ENCODE results near the gene PAFAH2. TPM values are rescaled to one million over a fixed set of nuclear protein-coding genes. Genes with fewer than 3 reads are reported as not detected.
"Not testable (repeated sequence)": the region's sequence is repeated elsewhere in the genome, so short reads cannot be mapped to it uniquely, and the experiment has no call there.

Gene PAFAH2
- polyA plus RNA-seq, 1 experiment: 11.8 TPM

GRCh38 chr1:25945761-25946160, 52.1 kb downstream of the PAFAH2 start:
- H3K27ac ChIP-seq (ENCODE audit: low read depth, low read length): no peak overlapping the region
- peaks cover 13% of the 10 kb centered on the region for H3K9me3 ChIP-seq (ENCODE audit: control insufficient read depth, insufficient read depth, low read length)
- peaks cover 3% of the 10 kb centered on the region for H3K27me3 ChIP-seq (ENCODE audit: control insufficient read depth, insufficient read depth, low read length)
- DNase-seq (ENCODE audit: low read depth, low spot score): no peak
- ChIA-PET CTCF (no interaction called here), POLR2A (no interaction called here)
- no peak for TF ChIP-seq CTCF (IDR thresholded peaks at IDR 0.05; ENCODE audit: low read depth, low read length)
- H3K4me3 ChIP-seq (ENCODE audit: low read depth, low read length): no peak overlapping the region

GRCh38 chr1:25944986-25945385, 52.9 kb downstream of the PAFAH2 start:
- Histone ChIP-seq H3K27me3 (ENCODE audit: control insufficient read depth, insufficient read depth, low read length) (peaks cover 3% of the 10 kb centered on the region), H3K27ac (ENCODE audit: low read depth, low read length) (no peak overlapping the region), H3K9me3 (ENCODE audit: control insufficient read depth, insufficient read depth, low read length) (peaks cover 13% of the 10 kb centered on the region), H3K4me3 (ENCODE audit: low read depth, low read length) (no peak overlapping the region)
- no peak for TF ChIP-seq CTCF (IDR thresholded peaks at IDR 0.05; ENCODE audit: low read depth, low read length)
- ChIA-PET CTCF (interaction anchor here (0.7 to 1.2 kb wide), 4 partner anchors 42 to 53 kb away, joined by 3 to 5 read pairs (median 4); partner anchors contain the start of gene PAFAH2), POLR2A (no interaction called here)
- no peak for DNase-seq (ENCODE audit: low read depth, low spot score)

GRCh38 chr1:25943511-25943910, 54.4 kb downstream of the PAFAH2 start:
- POLR2A ChIA-PET; H3K4me3 ChIP-seq (ENCODE audit: low read depth, low read length); H3K27ac ChIP-seq (ENCODE audit: low read depth, low read length); DNase-seq (ENCODE audit: low read depth, low spot score); H3K27me3 ChIP-seq (ENCODE audit: control insufficient read depth, insufficient read depth, low read length); CTCF ChIA-PET: not testable (repeated sequence)
- H3K9me3 ChIP-seq (ENCODE audit: control insufficient read depth, insufficient read depth, low read length): peaks cover 13% of the 10 kb centered on the region

GRCh38 chr1:25936947-25937346, 60.9 kb downstream of the PAFAH2 start:
- CTCF ChIA-PET: interaction anchor here (1.1 kb wide), 1 partner anchor 61 kb away, joined by 3 read pairs; the partner anchor contains the start of gene PAFAH2

GRCh38 chr1:25933479-25934365, 64.1 kb downstream of the PAFAH2 start:
- peaks cover 8% of the 10 kb centered on the region for H3K27me3 ChIP-seq (ENCODE audit: control insufficient read depth, insufficient read depth, low read length)
- H3K27ac ChIP-seq (ENCODE audit: low read depth, low read length): no peak overlapping the region
- H3K4me3 ChIP-seq (ENCODE audit: low read depth, low read length): no peak overlapping the region
- CTCF ChIA-PET: interaction anchor here (1.0 kb wide), 1 partner anchor 38 kb away, joined by 3 read pairs; no protein-coding TSS in a partner anchor
- no peaks in the 10 kb centered on the region for H3K9me3 ChIP-seq (ENCODE audit: control insufficient read depth, insufficient read depth, low read length)
- TF ChIP-seq CTCF (IDR thresholded peaks at IDR 0.05; ENCODE audit: low read depth, low read length): no peak
- DNase-seq (ENCODE audit: low read depth, low spot score): no peak
- POLR2A ChIA-PET: no interaction called here

More at GRCh38 chr1:25936947-25937346, 60.9 kb downstream of the PAFAH2 start:
- TF ChIP-seq CTCF (IDR thresholded peaks at IDR 0.05; ENCODE audit: low read depth, low read length): no peak
- POLR2A ChIA-PET: interaction anchor here (0.9 kb wide), 1 partner anchor 11 kb away, joined by 4 read pairs; no protein-coding TSS in a partner anchor
- Histone ChIP-seq H3K4me3 (ENCODE audit: low read depth, low read length) (no peak overlapping the region), H3K27me3 (ENCODE audit: control insufficient read depth, insufficient read depth, low read length) (peaks cover 2% of the 10 kb centered on the region), H3K9me3 (ENCODE audit: control insufficient read depth, insufficient read depth, low read length) (no peaks in the 10 kb centered on the region), H3K27ac (ENCODE audit: low read depth, low read length) (no peak overlapping the region)
- DNase-seq (ENCODE audit: low read depth, low spot score): no peak

- H3K27ac ChIP-seq (ENCODE audit: low read depth, low read length); H3K4me3 ChIP-seq (ENCODE audit: low read depth, low read length); H3K27me3 ChIP-seq (ENCODE audit: control insufficient read depth, insufficient read depth, low read length); H3K9me3 ChIP-seq (ENCODE audit: control insufficient read depth, insufficient read depth, low read length); POLR2A ChIA-PET; CTCF ChIA-PET; DNase-seq (ENCODE audit: low read depth, low spot score): not testable (repeated sequence)
Measured at GRCh38 chr1:25932811-25933400, 65.0 kb downstream of the PAFAH2 start.
